H1 (cell line): ENCODE measurements around the gene PDK3. TPM values are rescaled to one million over a fixed set of nuclear protein-coding genes. Genes with fewer than 3 reads are reported as not detected.

Experiments
- CTCF ChIA-PET: fragments of 300-600 bp; sonication (Branson Sonifier 250); formaldehyde crosslinking; loops from one replicate; lab custom pipeline; 2021; ENCODE audit not compliant: partially characterized antibody; lab: Charles Lee
- POLR2A ChIA-PET: fragments of 300-600 bp; sonication (Branson Sonifier 250); formaldehyde crosslinking; loops from one replicate; lab custom pipeline; 2021; ENCODE audit warnings: inconsistent platforms; ENCODE audit not compliant: partially characterized antibody; lab: Charles Lee
- DNase-seq, 2 experiments: peaks; one replicate each; pipeline versions ENCODE4 v3.0.0 to v3.0.0-alpha.2; 2010 to 2022; ENCODE audit warnings: low spot score in 2 of 2, low read depth in 1 of 2, mixed read lengths in 1 of 2
- FAIRE-seq: peaks from 2 replicates; lab custom pipeline; 2011; peaks lifted over from hg19 to GRCh38; lab: Jason Lieb, UNC
- H2AFZ ChIP-seq: 2 replicates; pipeline ENCODE4 v1.8.1; 2012; ENCODE audit warnings: low read length, inconsistent platforms
- H2AK5ac ChIP-seq: 2 replicates; pipeline ENCODE4 v1.6.1; 2013; ENCODE audit warnings: low read depth, low read length
- H2BK120ac ChIP-seq: replicated peaks from 2 replicates; pipeline ENCODE3; 2013; ENCODE audit warnings: low read depth, low read length, inconsistent platforms
- H2BK12ac ChIP-seq: 2 replicates; pipeline ENCODE4 v1.6.1; 2013; ENCODE audit warnings: low read depth, low read length
- H2BK15ac ChIP-seq: 2 replicates; pipeline ENCODE4 v1.6.1; 2013; ENCODE audit warnings: low read length
- H2BK20ac ChIP-seq: 2 replicates; pipeline ENCODE4 v1.6.1; 2013; ENCODE audit warnings: low read length
- H2BK5ac ChIP-seq: 2 replicates; pipeline ENCODE4 v1.6.1; 2013; ENCODE audit warnings: low read depth, low read length
- H3K14ac ChIP-seq: 2 replicates; pipeline ENCODE4 v1.6.1; 2013; ENCODE audit warnings: inconsistent platforms; ENCODE audit not compliant: insufficient read length
- H3K18ac ChIP-seq: 2 replicates; pipeline ENCODE4 v1.6.1; 2013; ENCODE audit warnings: low read length; ENCODE audit errors: extremely low read depth
- H3K23ac ChIP-seq: 2 replicates; pipeline ENCODE4 v1.6.1; 2013; ENCODE audit warnings: inconsistent platforms; ENCODE audit not compliant: insufficient read length
- H3K23me2 ChIP-seq: 2 replicates; pipeline ENCODE4 v1.6.1; 2013; ENCODE audit warnings: low read depth, low read length
- H3K27ac ChIP-seq: 2 replicates; pipeline ENCODE4 v1.6.1; 2011; ENCODE audit warnings: low read depth, low read length, inconsistent platforms
- H3K27me3 ChIP-seq, 4 experiments: replicated peaks in 1 of 4; 1 replicate in 1 of 4; 2 replicates in 3 of 4; pipeline versions ENCODE4 v1.6.1 to v1.8.1; 2011 to 2013; ENCODE audit warnings: low read length in 3 of 4, mild to moderate bottlenecking in 3 of 4, inconsistent platforms in 2 of 4, mixed read lengths in 2 of 4, moderate library complexity in 1 of 4; ENCODE audit not compliant: control insufficient read depth in 3 of 4, insufficient read depth in 3 of 4; ENCODE audit errors: extremely low read depth in 1 of 4
- H3K36me3 ChIP-seq, 4 experiments: 2 replicates each; pipeline versions ENCODE4 v1.6.1 to v1.8.1; 2011 to 2013; ENCODE audit warnings: mild to moderate bottlenecking in 4 of 4, low read length in 3 of 4, moderate library complexity in 2 of 4, control low read depth in 1 of 4, inconsistent platforms in 1 of 4; ENCODE audit not compliant: insufficient read depth in 4 of 4, control insufficient read depth in 2 of 4
- H3K4ac ChIP-seq: replicated peaks from 2 replicates; pipeline ENCODE3; 2013; ENCODE audit warnings: low read length, low read depth, mixed read lengths, inconsistent platforms; ENCODE audit not compliant: insufficient read length
- H3K4me1 ChIP-seq, 4 experiments: replicated peaks in 1 of 4; 1 replicate in 1 of 4; 2 replicates in 3 of 4; pipeline versions ENCODE4 v1.6.1 to v1.8.1; 2011 to 2013; ENCODE audit warnings: low read length in 3 of 4, inconsistent platforms in 2 of 4, mixed read lengths in 1 of 4; ENCODE audit not compliant: insufficient read depth in 4 of 4, control insufficient read depth in 3 of 4
- H3K4me2 ChIP-seq, 2 experiments: 2 replicates each; pipeline versions ENCODE4 v1.6.1 to v1.8.1; 2011 to 2013; ENCODE audit warnings: low read depth in 2 of 2, low read length in 2 of 2, control low read depth in 1 of 2, inconsistent platforms in 1 of 2, mild to moderate bottlenecking in 1 of 2; ENCODE audit not compliant: insufficient read depth in 1 of 2
- H3K4me3 ChIP-seq, 4 experiments: fragments of 200-600, 300-600 bp in 1 of 4; sonication (generic), shearing (Covaris generic), sonication (Bioruptor Twin) in 1 of 4; 2 replicates each; pipeline versions ENCODE4 v1.5.1 to v1.8.1; 2011 to 2016; ENCODE audit warnings: low read length in 4 of 4, low read depth in 3 of 4, control low read depth in 2 of 4, inconsistent platforms in 2 of 4, mild to moderate bottlenecking in 2 of 4, mixed read lengths in 1 of 4, moderate library complexity in 1 of 4; ENCODE audit not compliant: insufficient read depth in 2 of 4; ENCODE audit errors: extremely low read depth in 1 of 4
- H3K56ac ChIP-seq: replicated peaks from 2 replicates; pipeline ENCODE3; 2013; ENCODE audit warnings: low read depth, mild to moderate bottlenecking, mixed read lengths, low read length, inconsistent platforms; ENCODE audit not compliant: insufficient read length
- H3K79me1 ChIP-seq: 2 replicates; pipeline ENCODE4 v1.6.1; 2013; ENCODE audit warnings: low read depth, low read length, control low read depth
- H3K79me2 ChIP-seq, 2 experiments: 2 replicates each; pipeline versions ENCODE4 v1.6.1 to v1.8.1; 2012 to 2013; ENCODE audit warnings: low read length in 2 of 2, mild to moderate bottlenecking in 2 of 2, inconsistent platforms in 1 of 2; ENCODE audit not compliant: insufficient read depth in 2 of 2, control insufficient read depth in 1 of 2
- H3K9ac ChIP-seq, 4 experiments: replicated peaks in 1 of 4; 1 replicate in 1 of 4; 2 replicates in 3 of 4; pipeline versions ENCODE4 v1.6.1 to v1.8.1; 2011 to 2013; ENCODE audit warnings: low read depth in 3 of 4, low read length in 3 of 4, control low read depth in 2 of 4, mild to moderate bottlenecking in 2 of 4, moderate library complexity in 2 of 4, inconsistent platforms in 1 of 4; ENCODE audit errors: extremely low read depth in 1 of 4
- H3K9me3 ChIP-seq, 2 experiments: 2 replicates each; pipeline versions ENCODE4 v1.6.1 to v1.8.1; 2012 to 2013; ENCODE audit warnings: mild to moderate bottlenecking in 2 of 2, moderate library complexity in 2 of 2, control low read depth in 1 of 2, inconsistent platforms in 1 of 2, low read depth in 1 of 2, low read length in 1 of 2, mixed read lengths in 1 of 2; ENCODE audit not compliant: insufficient read depth in 2 of 2
- H4K20me1 ChIP-seq, 2 experiments: replicated peaks in 1 of 2; 2 replicates each; pipeline versions ENCODE3 to v1.8.1; 2011 to 2013; ENCODE audit warnings: inconsistent platforms in 2 of 2, low read length in 2 of 2, mild to moderate bottlenecking in 1 of 2; ENCODE audit not compliant: insufficient read depth in 2 of 2, control insufficient read depth in 1 of 2
- H4K5ac ChIP-seq: 2 replicates; pipeline ENCODE4 v1.6.1; 2013; ENCODE audit warnings: low read length, low read depth, mixed read lengths, inconsistent platforms; ENCODE audit not compliant: insufficient read length
- H4K8ac ChIP-seq: 2 replicates; pipeline ENCODE4 v1.8.0; 2013; ENCODE audit warnings: mild to moderate bottlenecking, moderate library complexity, low read length, inconsistent platforms; ENCODE audit not compliant: insufficient read depth; ENCODE audit errors: extremely low read depth
- H4K91ac ChIP-seq: replicated peaks from 2 replicates; pipeline ENCODE3; 2013; ENCODE audit warnings: low read length, mixed read lengths, inconsistent platforms; ENCODE audit not compliant: insufficient read length
- ASH2L ChIP-seq: fragments of 200-600, 300-600 bp; sonication (generic); IDR thresholded peaks from one replicate; pipeline ENCODE4 v1.7.1; 2017; ENCODE audit warnings: low read length
- EZH2 ChIP-seq: fragments of 200-600 bp; sonication (generic); IDR thresholded peaks from 2 replicates; pipeline ENCODE4 v1.7.1; 2012; ENCODE audit warnings: low read depth, mild to moderate bottlenecking, moderate library complexity, low read length, inconsistent platforms; ENCODE audit not compliant: severe bottlenecking
- FOSL1 ChIP-seq: IDR thresholded peaks from 2 replicates; pipeline ENCODE4 v1.6.1; 2011; ENCODE audit warnings: mild to moderate bottlenecking, low read depth, low read length, moderate library complexity; ENCODE audit not compliant: insufficient read depth
- SIX5 ChIP-seq: IDR thresholded peaks from 2 replicates; pipeline ENCODE4 v1.6.1; 2011; ENCODE audit warnings: mild to moderate bottlenecking, low read depth, low read length
- SP4 ChIP-seq: IDR thresholded peaks from 2 replicates; pipeline ENCODE4 v1.6.1; 2012; ENCODE audit warnings: low read length, inconsistent platforms
- TBP ChIP-seq: IDR thresholded peaks from 2 replicates; pipeline ENCODE4 v1.6.1; 2011; ENCODE audit warnings: low read depth, low read length, improper control_type of control experiment
- WGBS, 2 experiments: shearing (Covaris generic) in 1 of 2; methylation state at CpG; one replicate each; pipeline versions ENCODE4 v1.1.6 to v1.1.7; 2013 to 2015; ENCODE audit warnings: low lambda C conversion rate in 2 of 2, mixed read lengths in 2 of 2, inconsistent platforms in 1 of 2, low coverage in 1 of 2, missing lambda C conversion rate in 1 of 2; ENCODE audit not compliant: insufficient replicate concordance in 2 of 2, insufficient coverage in 1 of 2, insufficient read length in 1 of 2; ENCODE audit errors: extremely low coverage in 1 of 2, missing lambda C conversion rate in 1 of 2; 5-methylcytosine and 5-hydroxymethylcytosine counted together
- polyA plus RNA-seq, 7 experiments: library from polyadenylated mRNA; depleted of rRNA in 3 of 7; stranded (reverse) in 5 of 7; unstranded in 2 of 7; fragments of >200 nt in 5 of 7; fragments of 200-250 nt in 2 of 7; gene quantifications; 1 replicate in 5 of 7; 2 replicates in 1 of 7; 4 replicates in 1 of 7; pipeline versions ENCODE4 v1.2.1 to v1.2.3, GENCODE V29; 2011 to 2013; ENCODE audit warnings: missing spikeins in 2 of 7, mixed read lengths in 2 of 7
- total RNA-seq: library from RNA; stranded (reverse); fragmentation: NEBNext Ultra II Directional; extraction: Animal tissue kit (Norgen Biotek cat#: 25700); gene quantifications from 2 replicates; pipeline ENCODE4 v1.2.1, GENCODE V29; 2021
- TF ChIP-seq, protein P1 (sequence below): IDR thresholded peaks from 2 replicates; pipeline ENCODE4 v1.6.1; 2012; ENCODE audit warnings: inconsistent platforms

The PDK3 gene
- total and polyA plus RNA-seq, 2 of the 8 experiments (the other 6 are each of a cell fraction or from before 2014, with no cell fraction given): 22.5 to 25.5 TPM

DNA sequence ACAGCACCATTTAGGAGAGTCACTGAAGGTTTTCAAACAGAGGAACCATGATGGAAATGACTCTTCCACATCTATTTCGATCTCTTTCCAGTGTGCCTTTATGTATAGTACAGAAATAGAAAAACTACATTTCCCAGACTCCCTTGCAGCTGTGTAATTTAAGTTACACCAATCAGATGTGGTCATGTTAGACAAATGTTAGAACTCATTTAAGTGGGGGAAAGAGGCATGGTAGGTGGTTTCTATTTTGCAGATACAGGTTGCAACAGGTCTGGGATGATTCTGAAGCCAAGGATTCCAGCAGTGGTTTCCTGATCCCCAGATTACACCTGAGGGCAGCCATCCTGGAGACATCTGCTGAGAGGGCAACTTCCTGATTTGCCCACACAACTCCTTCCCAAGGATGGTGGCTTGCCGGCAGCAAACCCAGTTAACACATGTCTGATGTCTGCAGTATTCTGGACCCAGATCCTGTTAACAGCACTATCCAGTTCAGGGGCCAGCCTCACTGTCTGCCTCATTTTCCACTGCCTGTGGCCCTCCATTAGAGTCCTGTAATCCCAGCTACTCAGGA lies 38.7 kb upstream of the PDK3 start:
- Histone ChIP-seq H2BK120ac (no peak overlapping the region), H3K27me3 (no peaks in the 10 kb centered on the region; a peak in 1 of 7 replicates), H4K8ac (no peak overlapping the region), H3K4me3 (no peak overlapping the region), H4K20me1 (no peaks in the 10 kb centered on the region), H4K91ac (no peak overlapping the region), H2BK15ac (no peak overlapping the region), H2BK12ac (no peak overlapping the region), H3K9ac (0 out of 7 replicates have a peak overlapping the region, but pooled peaks of 1 of the 4 experiments have one; percentile 22), H2AFZ (peak overlapping the region; percentile 97), H3K79me1 (no peaks in the 10 kb centered on the region), H3K14ac (no peak overlapping the region), H2AK5ac (no peak overlapping the region), H3K4me1 (peaks cover 0 to 3% (median 0%) of the 10 kb centered on the region in 4 experiments; a peak in 1 of 7 replicates), H3K36me3 (no peaks in the 10 kb centered on the region), H3K18ac (no peak overlapping the region), H4K5ac (no peak overlapping the region), H2BK20ac (no peak overlapping the region), H3K9me3 (no peaks in the 10 kb centered on the region), H2BK5ac (no peak overlapping the region), H3K27ac (no peak overlapping the region), H3K79me2 (no peaks in the 10 kb centered on the region), H3K23ac (no peak overlapping the region), H3K4me2 (no peak overlapping the region; a peak in 1 of 4 replicates), H3K23me2 (no peaks in the 10 kb centered on the region), H3K4ac (no peak overlapping the region), H3K56ac (no peak overlapping the region)
- no peak for DNase-seq
- ChIA-PET POLR2A (no interaction called here), CTCF (no interaction called here)
- WGBS, 2 experiments: 60% methylated on average over 1 of the region's 2 CpGs; no CpG with 5 or more reads in 1 of the 2 experiments
- FAIRE-seq: peak; percentile 84
- TF ChIP-seq, protein P1, sequence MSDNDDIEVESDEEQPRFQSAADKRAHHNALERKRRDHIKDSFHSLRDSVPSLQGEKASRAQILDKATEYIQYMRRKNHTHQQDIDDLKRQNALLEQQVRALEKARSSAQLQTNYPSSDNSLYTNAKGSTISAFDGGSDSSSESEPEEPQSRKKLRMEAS: no peak
- TF ChIP-seq ASH2L (no peak), EZH2 (no peak), TBP (no peak), SP4 (no peak), SIX5 (peak; percentile 58), FOSL1 (no peak)
